Measurements from ENCODE around the gene PWWP2B. TPM values are rescaled to one million over a fixed set of nuclear protein-coding genes. Genes with fewer than 3 reads are reported as not detected.
A peak's percentile ranks its signal among the peaks of the same experiment; 100 is the strongest.

PWWP2B gene
- total RNA-seq, 1 experiment from 2014 or later, result 4.2 TPM

- Histone ChIP-seq H3K36me3 (no peaks in the 10 kb centered on the region), H3K27ac (no peak overlapping the region), H3K4me1 (replicated peaks) (no peaks in the 10 kb centered on the region), H3K9me3 (replicated peaks) (no peaks in the 10 kb centered on the region), H3K27me3 (replicated peaks) (no peaks in the 10 kb centered on the region), H3K4me3 (no peak overlapping the region)
- DNase-seq (ENCODE audit: low read depth in 1 of 2, low spot score in 2 of 2), result no peak
Observed at GRCh38 chr10:132357286-132358058, 39.5 kb upstream of the PWWP2B start.

- no peak for DNase-seq (ENCODE audit: low read depth in 1 of 2, low spot score in 2 of 2)
- H3K27ac ChIP-seq, result no peak overlapping the region
- no peak overlapping the region for H3K4me3 ChIP-seq
- H3K36me3 ChIP-seq, result no peaks in the 10 kb centered on the region
- no peaks in the 10 kb centered on the region for H3K27me3 ChIP-seq (replicated peaks)
- no peaks in the 10 kb centered on the region for H3K4me1 ChIP-seq (replicated peaks)
- no peaks in the 10 kb centered on the region for H3K9me3 ChIP-seq (replicated peaks)
Observed at GRCh38 chr10:132359305-132360040, 37.5 kb upstream of the PWWP2B start.

GRCh38 chr10:132360766-132361447 lies 36.1 kb upstream of the PWWP2B start:
- Histone ChIP-seq H3K4me3 (no peak overlapping the region), H3K9me3 (replicated peaks) (no peaks in the 10 kb centered on the region), H3K27ac (no peak overlapping the region), H3K27me3 (replicated peaks) (no peaks in the 10 kb centered on the region), H3K4me1 (replicated peaks) (no peaks in the 10 kb centered on the region), H3K36me3 (no peaks in the 10 kb centered on the region)
- DNase-seq (ENCODE audit: low read depth in 1 of 2, low spot score in 2 of 2), result no peak

GRCh38 chr10:132361581-132362101 lies 35.4 kb upstream of the PWWP2B start:
- H3K4me3 ChIP-seq, result no peak overlapping the region
- H3K36me3 ChIP-seq, result no peaks in the 10 kb centered on the region
- H3K27me3 ChIP-seq (replicated peaks), result no peaks in the 10 kb centered on the region
- H3K4me1 ChIP-seq (replicated peaks), result no peaks in the 10 kb centered on the region
- no peaks in the 10 kb centered on the region for H3K9me3 ChIP-seq (replicated peaks)
- no peak overlapping the region for H3K27ac ChIP-seq
- DNase-seq (ENCODE audit: low read depth in 1 of 2, low spot score in 2 of 2), result no peak

- no peak overlapping the region for H3K4me3 ChIP-seq
- H3K36me3 ChIP-seq, result no peaks in the 10 kb centered on the region
- no peaks in the 10 kb centered on the region for H3K9me3 ChIP-seq (replicated peaks)
- H3K4me1 ChIP-seq (replicated peaks), result no peaks in the 10 kb centered on the region
- DNase-seq (ENCODE audit: low read depth in 1 of 2, low spot score in 2 of 2), result no peak
- no peak overlapping the region for H3K27ac ChIP-seq
- no peaks in the 10 kb centered on the region for H3K27me3 ChIP-seq (replicated peaks)
Observed at GRCh38 chr10:132362151-132362611, 34.8 kb upstream of the PWWP2B start.

GRCh38 chr10:132363376-132363775 lies 33.6 kb upstream of the PWWP2B start:
- no peak for DNase-seq (ENCODE audit: low read depth in 1 of 2, low spot score in 2 of 2)
- H3K27me3 ChIP-seq (replicated peaks), result no peaks in the 10 kb centered on the region; the same call in 1 of the 2 replicates
- no peak overlapping the region for H3K4me3 ChIP-seq
- no peaks in the 10 kb centered on the region for H3K9me3 ChIP-seq (replicated peaks)
- no peaks in the 10 kb centered on the region for H3K4me1 ChIP-seq (replicated peaks)
- no peak overlapping the region for H3K27ac ChIP-seq
- no peaks in the 10 kb centered on the region for H3K36me3 ChIP-seq

GRCh38 chr10:132363921-132364593 lies 32.9 kb upstream of the PWWP2B start:
- Histone ChIP-seq H3K36me3 (no peaks in the 10 kb centered on the region), H3K9me3 (replicated peaks) (no peaks in the 10 kb centered on the region), H3K27ac (no peak overlapping the region), H3K4me3 (no peak overlapping the region), H3K27me3 (replicated peaks) (no peaks in the 10 kb centered on the region; the same call in 1 of the 2 replicates), H3K4me1 (replicated peaks) (no peaks in the 10 kb centered on the region)
- no peak for DNase-seq (ENCODE audit: low read depth in 1 of 2, low spot score in 2 of 2)

GRCh38 chr10:132364594-132364970 lies 32.4 kb upstream of the PWWP2B start:
- H3K4me3 ChIP-seq, result no peak overlapping the region
- H3K9me3 ChIP-seq (replicated peaks), result no peaks in the 10 kb centered on the region
- no peak for DNase-seq (ENCODE audit: low read depth in 1 of 2, low spot score in 2 of 2)
- H3K27me3 ChIP-seq (replicated peaks), result no peaks in the 10 kb centered on the region; the same call in 1 of the 2 replicates
- H3K4me1 ChIP-seq (replicated peaks), result no peaks in the 10 kb centered on the region
- no peak overlapping the region for H3K27ac ChIP-seq
- no peaks in the 10 kb centered on the region for H3K36me3 ChIP-seq

GRCh38 chr10:132365102-132365501 lies 31.9 kb upstream of the PWWP2B start:
- no peaks in the 10 kb centered on the region for H3K36me3 ChIP-seq
- H3K4me3 ChIP-seq, result no peak overlapping the region
- no peaks in the 10 kb centered on the region; the same call in 1 of the 2 replicates for H3K27me3 ChIP-seq (replicated peaks)
- H3K9me3 ChIP-seq (replicated peaks), result no peaks in the 10 kb centered on the region
- H3K27ac ChIP-seq, result no peak overlapping the region
- H3K4me1 ChIP-seq (replicated peaks), result no peaks in the 10 kb centered on the region
- DNase-seq (ENCODE audit: low read depth in 1 of 2, low spot score in 2 of 2), result peak in 1 of 2 experiments; percentile 30

- H3K4me1 ChIP-seq (replicated peaks), result no peaks in the 10 kb centered on the region
- H3K4me3 ChIP-seq, result no peak overlapping the region
- no peaks in the 10 kb centered on the region; the same call in 1 of the 2 replicates for H3K27me3 ChIP-seq (replicated peaks)
- no peaks in the 10 kb centered on the region for H3K36me3 ChIP-seq
- H3K27ac ChIP-seq, result no peak overlapping the region
- no peaks in the 10 kb centered on the region for H3K9me3 ChIP-seq (replicated peaks)
- peak in 1 of 2 experiments; percentile 25 for DNase-seq (ENCODE audit: low read depth in 1 of 2, low spot score in 2 of 2)
Observed at GRCh38 chr10:132366006-132366405, 31.0 kb upstream of the PWWP2B start.

GRCh38 chr10:132366499-132366898 lies 30.5 kb upstream of the PWWP2B start:
- Histone ChIP-seq H3K36me3 (no peaks in the 10 kb centered on the region), H3K9me3 (replicated peaks) (no peaks in the 10 kb centered on the region), H3K27ac (no peak overlapping the region), H3K4me1 (replicated peaks) (no peaks in the 10 kb centered on the region), H3K27me3 (replicated peaks) (no peaks in the 10 kb centered on the region; the same call in 1 of the 2 replicates), H3K4me3 (no peak overlapping the region)
- peak in 1 of 2 experiments; percentile 31 for DNase-seq (ENCODE audit: low read depth in 1 of 2, low spot score in 2 of 2)

- no peaks in the 10 kb centered on the region for H3K36me3 ChIP-seq
- H3K4me1 ChIP-seq (replicated peaks), result no peaks in the 10 kb centered on the region
- H3K4me3 ChIP-seq, result no peak overlapping the region
- H3K9me3 ChIP-seq (replicated peaks), result no peaks in the 10 kb centered on the region
- no peak overlapping the region for H3K27ac ChIP-seq
- DNase-seq (ENCODE audit: low read depth in 1 of 2, low spot score in 2 of 2), result no peak
- no peaks in the 10 kb centered on the region; the same call in 1 of the 2 replicates for H3K27me3 ChIP-seq (replicated peaks)
Observed at GRCh38 chr10:132368391-132368790, 28.6 kb upstream of the PWWP2B start.

Data from SJSA1 (cell line).